ENCODE measurements around the gene ZCCHC14.
"Not testable (repeated sequence)": the region's sequence is repeated elsewhere in the genome, so short reads cannot be mapped to it uniquely, and the experiment has no call there.

- TF ChIP-seq ZNF891 (CRISPR knock-in tag; IDR thresholded peaks at IDR 0.05); POLR2A (IDR thresholded peaks at IDR 0.05; ENCODE audit: insufficient read depth in 1 of 2, low read depth in 2 of 2, low read length in 2 of 2); ZNF276 (CRISPR knock-in tag; IDR thresholded peaks at IDR 0.05; ENCODE audit: low read depth); MLX (CRISPR knock-in tag; IDR thresholded peaks at IDR 0.05); ARID4A (CRISPR knock-in tag; IDR thresholded peaks at IDR 0.05; ENCODE audit: borderline replicate concordance); CTCF (CRISPR knock-in tag; IDR thresholded peaks at IDR 0.05); ZHX1 (CRISPR knock-in tag; IDR thresholded peaks at IDR 0.05; ENCODE audit: low read depth); RAD21 (CRISPR knock-in tag; IDR thresholded peaks at IDR 0.05); TCF7L2 (IDR thresholded peaks at IDR 0.05; ENCODE audit: low read depth, low read length); PATZ1 (CRISPR knock-in tag; IDR thresholded peaks at IDR 0.05): not testable (repeated sequence)
Measured at GRCh38 chr16:87509778-87510177, 17.0 kb upstream of the ZCCHC14 start.

Measured in HepG2 (cell line).